ENCODE results near the gene HDAC7. TPM values are rescaled to one million over a fixed set of nuclear protein-coding genes. Genes with fewer than 3 reads are reported as not detected.

Gene HDAC7
- total and polyA plus RNA-seq, 2 experiments from 2014 or later, result 41.3 to 60.1 TPM

GRCh38 chr12:47785036-47785886 lies 34.4 kb downstream of the HDAC7 start:
- no peaks in the 10 kb centered on the region for H3F3A ChIP-seq (replicated peaks; ENCODE audit: low read depth)
- H3K36me3 Mint-ChIP-seq (ENCODE audit: low read depth), result peaks cover 61% of the 10 kb centered on the region
- no peak overlapping the region for H3K4me2 ChIP-seq
- no peak overlapping the region for H3K27ac ChIP-seq (ENCODE audit: low read depth)
- no peak overlapping the region for H3K4me3 ChIP-seq
- no peaks in the 10 kb centered on the region for H3K79me2 ChIP-seq (replicated peaks; ENCODE audit: insufficient read depth)
- H3K4me1 ChIP-seq (ENCODE audit: insufficient read depth), result no peaks in the 10 kb centered on the region
- no peak for ATAC-seq
- no peak overlapping the region for H3K4me3 Mint-ChIP-seq
- H3K9me2 ChIP-seq (ENCODE audit: insufficient read depth), result no peaks in the 10 kb centered on the region
- H3K4me1 Mint-ChIP-seq, result no peaks in the 10 kb centered on the region; the same call in 2 of the 3 replicates
- H3K9me3 Mint-ChIP-seq, result no peaks in the 10 kb centered on the region
- H2AFZ ChIP-seq, result no peak overlapping the region
- H3K27ac Mint-ChIP-seq, result no peak overlapping the region
- peaks cover 6% of the 10 kb centered on the region for H4K20me1 ChIP-seq (replicated peaks; ENCODE audit: insufficient read depth)
- peaks cover 16% of the 10 kb centered on the region for H3K27me3 Mint-ChIP-seq (ENCODE audit: insufficient read depth, low read depth, poor library complexity)
- TF ChIP-seq ZNF462 (CRISPR knock-in tag; IDR thresholded peaks at IDR 0.05) (no peak), STAT1 (IDR thresholded peaks at IDR 0.05; ENCODE audit: unreplicated experiment) (no peak), ZNF331 (CRISPR knock-in tag; IDR thresholded peaks at IDR 0.05; ENCODE audit: low read depth) (no peak), CREB1 (CRISPR knock-in tag; IDR thresholded peaks at IDR 0.05; ENCODE audit: low read depth) (no peak), POLR2AphosphoS5 (IDR thresholded peaks at IDR 0.05; ENCODE audit: low read depth) (no peak), NANOG (IDR thresholded peaks at IDR 0.05; ENCODE audit: borderline replicate concordance) (no peak), ZNF114 (CRISPR knock-in tag; IDR thresholded peaks at IDR 0.05) (no peak), REST (IDR thresholded peaks at IDR 0.05; ENCODE audit: unreplicated experiment) (no peak), EZH2 (IDR thresholded peaks at IDR 0.05; ENCODE audit: low read depth, unreplicated experiment) (no peak), ETS1 (IDR thresholded peaks at IDR 0.05) (no peak), CTCF (conservative IDR thresholded peaks at IDR 0.05; ENCODE audit: low read depth in 2 of 2) (no peak)
- DNase-seq (ENCODE audit: low spot score), result no peak
- H3K27me3 ChIP-seq (ENCODE audit: insufficient read depth), result no peaks in the 10 kb centered on the region
- peaks cover 12% of the 10 kb centered on the region; the same call in 1 of the 2 replicates for H3K36me3 ChIP-seq (ENCODE audit: insufficient read depth)

All from GM23338 (cell line).